Measurements from ENCODE around the gene SH3RF1.
"Not testable (repeated sequence)": the region's sequence is repeated elsewhere in the genome, so short reads cannot be mapped to it uniquely, and the experiment has no call there.

The SH3RF1 gene

GRCh38 chr4:169270810-169271691 lies at the start of gene SH3RF1:
TSS of gene SH3RF1 (minus strand) at chr4:169270956. CDS start at chr4:169269212, 1,744 bp downstream.
- DNase-seq = peak; percentile 24 to 58

DNA sequence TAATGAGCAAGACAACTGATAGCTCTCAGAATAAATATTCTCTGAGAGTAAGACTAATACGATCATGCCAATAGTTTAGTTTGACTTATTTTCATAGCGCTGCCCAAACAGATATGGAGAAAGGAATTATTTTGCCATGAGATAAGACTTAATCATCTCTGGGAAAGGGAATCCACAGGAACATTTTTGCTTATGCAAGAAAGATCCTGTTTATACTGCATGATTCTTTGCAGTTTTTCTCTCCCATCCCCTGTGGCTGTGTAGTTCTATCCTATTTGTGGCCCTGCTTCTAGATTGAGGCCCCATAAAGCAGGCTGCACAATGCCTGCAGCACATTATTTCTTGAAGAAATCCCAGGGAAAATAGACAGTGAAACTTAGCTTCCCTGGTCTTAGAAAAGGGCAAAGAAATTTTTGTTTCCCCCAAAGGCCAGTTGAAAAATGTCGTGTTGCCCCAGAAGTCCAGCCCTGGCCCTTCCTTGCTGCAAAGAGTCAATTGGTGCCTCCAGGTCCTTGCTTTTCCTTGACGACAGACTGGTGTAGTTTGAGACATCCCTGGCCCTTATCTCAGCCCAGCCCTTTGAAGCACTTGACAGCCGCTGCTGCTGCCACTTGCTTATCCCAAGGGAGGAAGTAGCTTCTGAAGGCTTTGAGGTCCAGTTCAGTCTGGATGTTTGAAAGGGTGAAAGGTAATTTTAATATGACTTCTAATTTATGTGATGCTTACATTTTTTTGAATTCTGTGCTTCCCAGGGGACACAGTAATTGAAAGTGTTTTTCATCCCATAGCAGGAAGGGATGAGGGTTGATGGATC lies 45.0 kb upstream of the SH3RF1 start:
- no peak for DNase-seq

GRCh38 chr4:169314906-169315305 lies 44.1 kb upstream of the SH3RF1 start:
- DNase-seq = no peak

DNA sequence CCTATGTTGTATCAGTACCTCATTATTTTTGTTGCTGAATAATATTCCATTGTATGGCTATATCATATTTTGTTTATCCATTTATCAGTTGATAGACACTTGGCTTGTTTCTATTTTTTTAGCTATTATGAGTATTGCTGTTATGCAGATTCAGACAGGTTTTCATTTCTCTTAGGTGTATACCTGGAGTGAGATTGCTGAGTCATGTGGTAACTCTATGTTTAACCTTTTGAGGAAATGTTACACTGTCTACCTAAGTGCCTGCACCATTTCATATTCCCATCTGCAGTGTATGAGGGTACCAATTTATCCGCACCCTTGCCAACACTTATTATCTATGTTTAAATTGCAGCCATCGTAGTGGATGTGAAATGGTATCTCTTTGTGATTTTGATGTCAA lies 43.0 kb upstream of the SH3RF1 start:
- DNase-seq = no peak

DNA sequence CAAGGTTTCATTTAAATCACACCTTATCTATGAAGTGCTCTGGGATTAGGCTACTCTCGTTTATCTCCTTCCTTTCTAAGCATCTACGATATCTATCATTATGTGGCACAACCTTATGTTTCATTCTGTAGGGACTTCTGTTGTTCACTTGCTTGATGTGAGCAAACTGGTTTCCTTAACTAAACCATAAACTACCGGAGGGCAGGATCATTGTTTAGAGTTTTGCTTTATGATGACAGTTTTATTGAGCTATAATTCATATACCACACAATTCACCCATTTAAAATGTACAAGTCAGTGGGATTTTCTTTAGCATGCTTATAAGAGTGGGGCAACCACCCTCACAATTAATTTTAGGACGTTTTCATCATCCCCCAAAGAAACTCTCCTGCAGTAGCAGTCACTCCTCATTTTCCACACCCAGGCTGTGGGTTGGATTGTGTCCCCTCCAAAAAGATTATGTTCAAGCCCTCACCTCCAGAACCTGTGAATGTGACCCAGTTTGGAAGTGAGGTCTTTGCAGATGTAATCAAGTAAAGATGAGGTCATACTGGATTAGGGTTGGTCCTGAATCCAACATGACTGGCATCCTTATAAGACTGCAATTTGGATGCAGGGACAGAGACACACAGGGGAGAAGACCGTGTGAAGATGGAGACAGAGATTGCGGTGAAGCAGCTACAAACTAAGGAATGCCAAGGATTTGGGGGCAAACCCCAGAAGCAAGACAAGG lies 42.1 kb upstream of the SH3RF1 start:
- DNase-seq = no peak

DNA sequence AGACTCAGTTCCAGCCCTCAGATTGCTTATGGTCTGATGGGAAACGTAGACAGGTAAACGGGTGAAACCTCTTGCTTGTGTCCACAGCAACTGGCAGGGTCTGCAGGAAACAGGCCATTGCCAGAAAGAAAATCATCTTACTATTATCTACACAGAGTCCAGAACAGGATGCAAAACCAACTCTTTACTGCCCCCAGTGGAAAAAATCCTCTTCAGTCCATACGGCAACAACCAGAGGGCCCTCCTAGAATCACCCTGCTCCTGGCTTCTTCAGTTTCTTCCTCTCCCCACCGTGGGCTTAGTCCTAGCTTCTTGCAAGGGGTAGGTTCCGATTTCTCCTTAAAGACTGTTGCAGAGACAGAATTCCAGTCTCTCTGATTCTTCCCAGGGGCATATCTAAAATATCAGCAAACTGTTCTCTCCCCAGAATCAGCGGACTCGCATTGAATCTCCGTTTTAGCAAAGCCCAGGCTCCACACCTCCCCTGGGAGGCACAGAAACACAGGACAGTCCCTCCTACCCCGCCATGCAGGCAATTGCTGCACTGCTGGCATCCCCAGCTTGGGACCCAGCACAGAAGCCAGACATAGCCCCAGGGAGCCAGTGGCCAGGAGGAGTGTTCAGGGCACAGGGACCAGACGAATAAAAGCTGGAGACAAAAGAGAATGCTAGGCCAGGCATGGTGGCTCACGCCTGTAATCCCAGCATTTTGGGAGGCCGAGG lies 41.0 kb upstream of the SH3RF1 start:
- DNase-seq = no peak

GRCh38 chr4:169309326-169309967 lies 38.7 kb upstream of the SH3RF1 start:
- DNase-seq = no peak

GRCh38 chr4:169307576-169307975 lies 36.8 kb upstream of the SH3RF1 start:
- no peak for DNase-seq

DNA sequence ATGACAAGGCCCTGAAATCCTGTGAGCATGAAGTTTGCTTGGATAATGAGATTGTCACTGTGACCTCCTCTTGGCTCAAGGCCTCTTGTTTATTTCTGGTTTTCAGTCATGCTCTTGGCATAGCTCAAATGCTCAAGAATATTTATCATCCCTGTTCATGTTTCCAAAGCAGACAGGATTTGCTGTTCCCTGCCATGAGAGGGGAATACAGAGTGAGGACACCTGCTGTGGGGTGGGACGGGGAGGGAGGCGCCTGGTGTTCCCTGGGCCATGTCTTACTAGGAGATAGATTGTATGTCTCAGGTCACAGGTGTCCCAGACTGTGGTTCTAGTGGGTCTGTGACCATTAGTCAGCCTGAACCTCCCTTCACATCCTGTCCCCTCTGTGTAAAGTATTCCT lies 34.9 kb upstream of the SH3RF1 start:
- no peak for DNase-seq

DNA sequence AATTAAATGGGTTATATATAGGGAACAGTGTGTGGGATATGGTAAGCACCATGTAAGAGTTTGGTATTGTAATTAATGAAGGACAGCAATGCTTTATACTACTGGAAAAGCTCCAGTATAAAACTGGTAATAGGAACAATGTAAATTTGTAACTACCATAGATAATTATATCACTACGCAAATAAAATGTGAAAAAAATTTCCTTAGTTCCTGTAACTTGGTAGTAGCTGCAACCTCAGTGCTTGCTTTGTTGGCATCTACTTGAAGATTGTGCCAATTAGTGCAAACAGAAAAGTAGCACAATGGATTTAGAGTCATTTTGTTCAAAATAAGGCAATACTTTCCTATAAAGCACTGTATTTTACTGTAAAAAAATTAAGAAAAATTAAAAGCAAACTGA lies 34.4 kb upstream of the SH3RF1 start:
- DNase-seq = no peak

DNA sequence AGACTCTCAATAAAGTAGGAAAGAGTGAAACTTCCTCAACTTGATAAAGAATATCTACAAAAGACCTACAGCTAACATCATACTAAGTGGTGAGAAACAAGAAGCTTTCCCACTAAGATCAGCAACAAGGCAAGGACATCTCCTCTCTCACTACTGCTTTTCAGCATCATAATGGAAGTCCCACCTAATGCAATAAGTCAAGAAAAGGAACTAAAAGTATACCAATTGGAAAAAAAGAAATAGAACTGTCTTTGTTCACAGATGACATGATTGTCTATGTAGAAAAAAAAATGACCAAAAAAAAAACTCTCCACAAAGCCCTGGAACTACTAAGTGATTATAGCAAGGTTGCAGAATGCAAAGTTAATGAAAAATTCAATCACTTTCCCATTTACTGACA lies 25.1 kb upstream of the SH3RF1 start:
- no peak for DNase-seq

GRCh38 chr4:169293343-169294176 lies 22.8 kb upstream of the SH3RF1 start:
- no peak for DNase-seq

- DNase-seq = not testable (repeated sequence)
Observed at GRCh38 chr4:169287983-169288382, 17.2 kb upstream of the SH3RF1 start.

DNA sequence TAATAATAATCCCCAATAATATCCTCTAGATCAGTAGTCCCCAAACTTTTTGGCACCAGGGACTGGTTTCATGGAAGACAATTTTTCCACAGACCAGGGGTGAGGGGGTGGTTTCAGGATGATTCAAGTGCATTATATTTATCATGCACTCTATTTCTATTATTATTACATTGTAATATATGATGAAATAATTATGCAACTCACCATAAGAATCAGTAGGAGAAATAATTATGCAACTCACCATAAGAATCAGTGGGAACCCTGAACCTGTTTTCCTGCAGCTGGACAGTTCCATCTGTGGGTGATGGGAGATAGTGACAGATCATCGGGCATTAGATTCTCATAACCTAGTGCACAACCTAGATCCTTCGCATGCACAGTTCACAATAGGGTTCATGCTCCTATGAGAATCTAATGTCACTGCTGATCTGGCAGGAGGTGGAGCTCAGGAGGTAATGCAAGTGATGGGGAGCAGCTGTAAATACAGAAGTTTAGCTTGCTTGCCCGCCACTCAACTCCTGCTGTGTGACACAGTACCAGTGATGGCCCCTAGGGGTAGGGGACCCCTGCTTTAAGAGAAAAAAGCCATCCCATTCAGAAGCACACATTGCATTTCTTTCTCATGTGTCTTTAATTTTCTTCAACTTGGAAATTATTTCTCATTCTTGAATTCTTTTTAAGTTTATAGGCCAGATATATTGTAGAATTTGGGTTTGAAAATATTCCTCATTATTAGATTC lies 16.0 kb upstream of the SH3RF1 start:
- no peak for DNase-seq

DNA sequence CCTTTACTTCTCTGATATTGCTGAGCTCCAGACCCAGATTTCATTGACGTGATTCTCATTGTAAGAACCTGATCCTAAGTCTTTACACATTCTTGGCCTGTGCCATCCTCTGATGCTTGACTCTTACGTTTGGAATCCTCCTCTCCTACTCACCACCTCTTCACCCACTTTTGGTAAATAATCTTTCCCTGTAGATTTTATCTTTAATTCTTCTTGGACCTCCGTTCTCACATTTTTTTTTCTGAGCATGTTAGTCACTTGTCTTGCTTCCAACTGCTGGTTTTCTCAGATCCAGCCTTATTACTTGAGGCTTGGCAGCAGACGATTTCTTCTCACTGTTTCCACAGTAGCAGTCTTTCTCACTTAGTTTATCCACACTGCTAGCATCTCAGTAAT lies 12.4 kb upstream of the SH3RF1 start:
- no peak for DNase-seq

GRCh38 chr4:169282429-169283113 lies 11.8 kb upstream of the SH3RF1 start:
- DNase-seq = no peak

GRCh38 chr4:169279108-169279507 lies 8.4 kb upstream of the SH3RF1 start:
- no peak for DNase-seq

- DNase-seq = no peak
Observed at GRCh38 chr4:169278624-169279023, 7.9 kb upstream of the SH3RF1 start.

DNA sequence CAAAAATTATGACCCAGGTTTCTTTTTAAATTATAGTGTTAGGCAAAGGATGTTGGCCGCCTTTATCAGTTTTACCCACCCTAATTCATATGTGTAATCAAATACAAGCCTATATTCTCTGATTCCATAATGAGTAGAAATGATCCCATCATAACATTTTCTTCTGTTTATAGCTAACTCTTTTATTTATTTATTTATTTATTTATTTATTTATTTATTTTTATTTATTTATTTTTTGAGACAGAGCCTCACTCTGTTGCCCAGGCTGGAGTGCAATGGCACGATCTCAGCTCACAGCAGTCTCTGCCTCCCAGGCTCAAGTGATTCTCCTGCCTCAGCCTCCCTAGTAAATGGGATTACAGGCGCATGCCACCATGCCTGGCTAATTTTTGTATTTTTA lies 7.1 kb upstream of the SH3RF1 start:
- not testable (repeated sequence) for DNase-seq

- DNase-seq = no peak
Observed at GRCh38 chr4:169275180-169275579, 4.4 kb upstream of the SH3RF1 start.

All from stimulated activated CD4-positive, alpha-beta T cell treated with anti-CD3 and anti-CD28 coated beads, Interleukin-2, amount 100 ng/mL, for 24 hours (primary cell).